ENCODE results near the gene RIIAD1. TPM values are rescaled to one million over a fixed set of nuclear protein-coding genes. Genes with fewer than 3 reads are reported as not detected.

RIIAD1 gene
- total and polyA plus RNA-seq, 2 donors (not counting 3 experiments of a cell fraction or from before 2014, with no cell fraction given): not detected

GRCh38 chr1:151760597-151761385, 39.5 kb downstream of the RIIAD1 start:
- ChIA-PET POLR2A (no interaction called here), CTCF (interaction anchor here (0.5 to 1.7 kb wide), 3 partner anchors 11 to 20 kb away, joined by 3 to 5 read pairs (median 3); no protein-coding TSS in a partner anchor)
- intact Hi-C loops (cut with micrococcal nuclease): no loop called here
- TF ChIP-seq CTCF (IDR thresholded peaks at IDR 0.05; ENCODE audit: extremely low read depth in 1 of 2, insufficient read depth in 1 of 2, low read depth in 1 of 2, low read length in 2 of 2) (no peak), FOS (IDR thresholded peaks at IDR 0.05; ENCODE audit: borderline replicate concordance, insufficient read depth, low read length) (peak; percentile 51)
- Histone ChIP-seq H3K4me3 (replicated peaks in 1 of 3; ENCODE audit: insufficient read depth in 1 of 3, low read depth in 1 of 3, low read length in 3 of 3) (no peak overlapping the region), H3K36me3 (ENCODE audit: control insufficient read depth in 2 of 2, extremely low read depth in 1 of 2, insufficient read depth in 2 of 2, low read length in 2 of 2) (peaks cover 4 to 20% of the 10 kb centered on the region in 2 experiments), H3K4me2 (ENCODE audit: insufficient read depth, low read length) (no peak overlapping the region), H3K4me1 (ENCODE audit: control insufficient read depth, extremely low read depth, insufficient read depth, low read length) (peaks cover 24% of the 10 kb centered on the region), H2AFZ (ENCODE audit: low read depth, low read length) (no peak overlapping the region), H3K27ac (ENCODE audit: insufficient read depth, low read depth, low read length) (no peak overlapping the region), H3K9me1 (replicated peaks; ENCODE audit: control insufficient read depth, extremely low read depth, insufficient read depth, low read length) (no peaks in the 10 kb centered on the region), H3K9ac (replicated peaks; ENCODE audit: extremely low read depth, insufficient read depth, low read length) (no peak overlapping the region), H4K20me1 (replicated peaks; ENCODE audit: control insufficient read depth, extremely low read depth, insufficient read depth, low read length) (no peaks in the 10 kb centered on the region), H3K79me2 (ENCODE audit: control insufficient read depth, insufficient read depth, low read length) (peaks cover 7% of the 10 kb centered on the region), H3K9me3 (replicated peaks; ENCODE audit: control insufficient read depth, insufficient read depth, low read length) (no peaks in the 10 kb centered on the region), H3K27me3 (ENCODE audit: control insufficient read depth in 2 of 2, insufficient read depth in 2 of 2, low read length in 2 of 2) (no peaks in the 10 kb centered on the region)
- no TSS peak for BruUV-seq (replicated peaks)
- no peak for FAIRE-seq
- no peak for DNase-seq (ENCODE audit: low read depth, low spot score)
- dilution Hi-C loops (cut with MboI; ENCODE audit: extremely low pct_ligation_motif_present, low sequenced_read_pairs): no loop called here
